ENCODE measurements around the gene DUSP9. TPM values are rescaled to one million over a fixed set of nuclear protein-coding genes. Genes with fewer than 3 reads are reported as not detected.

Gene DUSP9
- polyA plus RNA-seq, 1 donor from 2014 or later: 0.94 TPM

GRCh38 chrX:153648358-153649177 is 1.6 kb downstream of the DUSP9 start:
- no peaks in the 10 kb centered on the region for H3K79me2 ChIP-seq (replicated peaks; ENCODE audit: insufficient read depth, low read length)
- H3F3A ChIP-seq (ENCODE audit: insufficient read depth, low read length, poor library complexity, severe bottlenecking): no peaks in the 10 kb centered on the region
- no peak overlapping the region for H3K27ac ChIP-seq (ENCODE audit: low read length)
- no peak overlapping the region for H3K9ac ChIP-seq (ENCODE audit: low read length)
- peaks cover 46% of the 10 kb centered on the region for H3K27me3 ChIP-seq (ENCODE audit: insufficient read depth, low read depth, low read length)
- H3K36me3 ChIP-seq (ENCODE audit: insufficient read depth, low read length): no peaks in the 10 kb centered on the region
- H3K4me3 ChIP-seq (ENCODE audit: low read length): no peak overlapping the region
- no peaks in the 10 kb centered on the region for H3K9me3 ChIP-seq (ENCODE audit: low read length)
- no peaks in the 10 kb centered on the region for H3K9me2 ChIP-seq (ENCODE audit: insufficient read depth, low read length)
- no peak overlapping the region for H2AFZ ChIP-seq (ENCODE audit: low read depth, low read length)
- H4K20me1 ChIP-seq (ENCODE audit: insufficient read depth): no peaks in the 10 kb centered on the region
- TF ChIP-seq RAD21 (conservative IDR thresholded peaks at IDR 0.05): no peak
- no peak for TF ChIP-seq SMC3 (conservative IDR thresholded peaks at IDR 0.05; ENCODE audit: poor library complexity)
- no peak for TF ChIP-seq TAF1 (IDR thresholded peaks at IDR 0.05; ENCODE audit: low read depth)
- no peak for TF ChIP-seq EZH2 (IDR thresholded peaks at IDR 0.05; ENCODE audit: borderline replicate concordance, insufficient read depth, low read length, poor library complexity, severe bottlenecking)
- TF ChIP-seq EP300 (conservative IDR thresholded peaks at IDR 0.05; ENCODE audit: poor library complexity, severe bottlenecking): no peak
- TF ChIP-seq POLR2AphosphoS5 (IDR thresholded peaks at IDR 0.05): no peak
- no peak for TF ChIP-seq REST (IDR thresholded peaks at IDR 0.05; ENCODE audit: borderline replicate concordance)
- no peak for TF ChIP-seq MXI1 (conservative IDR thresholded peaks at IDR 0.05; ENCODE audit: poor library complexity, severe bottlenecking)
- H3K4me2 ChIP-seq (ENCODE audit: low read length): no peak overlapping the region

GRCh38 chrX:153649178-153649914 is 2.3 kb downstream of the DUSP9 start:
- Histone ChIP-seq H3F3A (ENCODE audit: insufficient read depth, low read length, poor library complexity, severe bottlenecking) (no peaks in the 10 kb centered on the region), H3K4me2 (ENCODE audit: low read length) (no peak overlapping the region), H3K9me2 (ENCODE audit: insufficient read depth, low read length) (no peaks in the 10 kb centered on the region), H3K4me3 (ENCODE audit: low read length) (no peak overlapping the region), H4K20me1 (ENCODE audit: insufficient read depth) (no peaks in the 10 kb centered on the region), H3K79me2 (replicated peaks; ENCODE audit: insufficient read depth, low read length) (no peaks in the 10 kb centered on the region), H3K9ac (ENCODE audit: low read length) (no peak overlapping the region), H3K27me3 (ENCODE audit: insufficient read depth, low read depth, low read length) (peaks cover 43% of the 10 kb centered on the region), H2AFZ (ENCODE audit: low read depth, low read length) (no peak overlapping the region), H3K36me3 (ENCODE audit: insufficient read depth, low read length) (no peaks in the 10 kb centered on the region), H3K27ac (ENCODE audit: low read length) (no peak overlapping the region), H3K9me3 (ENCODE audit: low read length) (no peaks in the 10 kb centered on the region)
- no peak for TF ChIP-seq EZH2 (IDR thresholded peaks at IDR 0.05; ENCODE audit: borderline replicate concordance, insufficient read depth, low read length, poor library complexity, severe bottlenecking)
- no peak for TF ChIP-seq EP300 (conservative IDR thresholded peaks at IDR 0.05; ENCODE audit: poor library complexity, severe bottlenecking)
- TF ChIP-seq SMC3 (conservative IDR thresholded peaks at IDR 0.05; ENCODE audit: poor library complexity): no peak
- TF ChIP-seq CTCF (IDR thresholded peaks at IDR 0.05; ENCODE audit: poor library complexity, severe bottlenecking): no peak
- no peak for TF ChIP-seq TAF1 (IDR thresholded peaks at IDR 0.05; ENCODE audit: low read depth)
- no peak for TF ChIP-seq MXI1 (conservative IDR thresholded peaks at IDR 0.05; ENCODE audit: poor library complexity, severe bottlenecking)
- TF ChIP-seq RAD21 (conservative IDR thresholded peaks at IDR 0.05): no peak

Data from neural cell (in vitro differentiated cells).